Liver (tissue), 9 donors: ENCODE data around the gene SLC12A8. TPM values are rescaled to one million over a fixed set of nuclear protein-coding genes. Genes with fewer than 3 reads are reported as not detected.

Experiments
- DNase-seq: peaks from one replicate; pipeline ENCODE4 v3.0.0-alpha.2; 2017; ENCODE audit warnings: low spot score
- H3K27ac ChIP-seq, 2 donors: one replicate each; pipeline ENCODE4 v1.7.0; 2013; ENCODE audit warnings: inconsistent platforms in 2 of 2, low read length in 2 of 2, control low read depth in 1 of 2, low read depth in 1 of 2, mild to moderate bottlenecking in 1 of 2
- H3K27me3 ChIP-seq, 4 donors: one replicate each; pipeline versions ENCODE4 v1.6.1 to v1.7.0; 2013; ENCODE audit warnings: low read length in 3 of 4, inconsistent platforms in 1 of 4, mild to moderate bottlenecking in 1 of 4, moderate library complexity in 1 of 4; ENCODE audit not compliant: control insufficient read depth in 4 of 4, insufficient read depth in 4 of 4
- H3K36me3 ChIP-seq, 4 donors: one replicate each; pipeline versions ENCODE4 v1.6.1 to v1.7.0; 2013; ENCODE audit warnings: low read length in 3 of 4, mild to moderate bottlenecking in 3 of 4, low read depth in 1 of 4, moderate library complexity in 1 of 4; ENCODE audit not compliant: control insufficient read depth in 4 of 4, insufficient read depth in 3 of 4
- H3K4me1 ChIP-seq, 4 donors: one replicate each; pipeline versions ENCODE4 v1.6.1 to v1.7.0; 2013; ENCODE audit warnings: low read length in 3 of 4, mild to moderate bottlenecking in 3 of 4, moderate library complexity in 1 of 4; ENCODE audit not compliant: control insufficient read depth in 4 of 4, insufficient read depth in 4 of 4
- H3K4me3 ChIP-seq, 3 donors: one replicate each; pipeline versions ENCODE4 v1.6.1 to v1.7.0; 2013; ENCODE audit warnings: low read length in 3 of 3, control low read depth in 1 of 3, low read depth in 1 of 3, mild to moderate bottlenecking in 1 of 3
- H3K9ac ChIP-seq, 2 donors: one replicate each; pipeline ENCODE4 v1.7.0; 2013; ENCODE audit warnings: low read length in 2 of 2, mild to moderate bottlenecking in 2 of 2, moderate library complexity in 2 of 2, control low read depth in 1 of 2, low read depth in 1 of 2
- H3K9me3 ChIP-seq, 4 donors: one replicate each; pipeline versions ENCODE4 v1.6.1 to v1.7.0; 2013; ENCODE audit warnings: low read length in 3 of 4; ENCODE audit not compliant: control insufficient read depth in 4 of 4
- CTCF ChIP-seq: fragments of 150-350 bp; IDR thresholded peaks from 2 replicates; pipeline ENCODE4 v1.5.1; 2017; ENCODE audit warnings: improper control_type of control experiment, low read depth, low read length; ENCODE audit not compliant: missing input control
- EGR1 ChIP-seq, 2 donors: IDR thresholded peaks; 2 replicates each; pipeline ENCODE4 v1.6.1; 2016 to 2018; ENCODE audit warnings: antibody characterized with exemption in 2 of 2, low read depth in 2 of 2
- FOXA1 ChIP-seq: IDR thresholded peaks from 2 replicates; pipeline ENCODE4 v1.6.1; 2016; ENCODE audit warnings: antibody characterized with exemption
- FOXA2 ChIP-seq: IDR thresholded peaks from 2 replicates; pipeline ENCODE4 v1.6.1; 2016; ENCODE audit warnings: antibody characterized with exemption
- HNF4A ChIP-seq, 2 donors: conservative IDR thresholded peaks; 2 replicates each; pipeline ENCODE4 v1.6.1; 2016; ENCODE audit warnings: antibody characterized with exemption in 2 of 2, mild to moderate bottlenecking in 2 of 2
- HNF4G ChIP-seq: IDR thresholded peaks from 2 replicates; pipeline ENCODE4 v1.6.1; 2016; ENCODE audit warnings: antibody characterized with exemption
- JUND ChIP-seq, 2 donors: IDR thresholded peaks; 2 replicates each; pipeline ENCODE4 v1.6.1; 2016; ENCODE audit warnings: antibody characterized with exemption in 2 of 2
- MAX ChIP-seq: IDR thresholded peaks from 2 replicates; pipeline ENCODE4 v1.6.1; 2016; ENCODE audit warnings: antibody characterized with exemption
- NR2F2 ChIP-seq: IDR thresholded peaks from 2 replicates; pipeline ENCODE4 v1.6.1; 2016; ENCODE audit warnings: antibody characterized with exemption
- RAD21 ChIP-seq, 2 donors: IDR thresholded peaks; 2 replicates each; pipeline ENCODE4 v1.6.1; 2016; ENCODE audit warnings: antibody characterized with exemption in 2 of 2, mild to moderate bottlenecking in 2 of 2
- REST ChIP-seq: IDR thresholded peaks from 2 replicates; pipeline ENCODE4 v1.6.1; 2016; ENCODE audit warnings: antibody characterized with exemption, mild to moderate bottlenecking
- RXRA ChIP-seq, 2 donors: IDR thresholded peaks; 2 replicates each; pipeline ENCODE4 v1.6.1; 2017 to 2018; ENCODE audit warnings: antibody characterized with exemption in 2 of 2, mild to moderate bottlenecking in 1 of 2
- SP1 ChIP-seq: IDR thresholded peaks from 2 replicates; pipeline ENCODE4 v1.6.1; 2018; ENCODE audit warnings: antibody characterized with exemption, mild to moderate bottlenecking
- TAF1 ChIP-seq: conservative IDR thresholded peaks from 2 replicates; pipeline ENCODE4 v1.6.1; 2016; ENCODE audit warnings: antibody characterized with exemption, mild to moderate bottlenecking
- YY1 ChIP-seq: IDR thresholded peaks from 2 replicates; pipeline ENCODE4 v1.6.1; 2016; ENCODE audit warnings: antibody characterized with exemption, mild to moderate bottlenecking
- ZBTB33 ChIP-seq: IDR thresholded peaks from 2 replicates; pipeline ENCODE4 v1.6.1; 2016; ENCODE audit warnings: antibody characterized with exemption
- WGBS: extraction: QIAGEN DNeasy Blood & Tissue Kit; methylation state at CpG from one replicate; pipeline ENCODE4 v1.1.7; 2013; 5-methylcytosine and 5-hydroxymethylcytosine counted together
- polyA plus RNA-seq, 2 donors: library from polyadenylated mRNA; stranded (reverse) in 1 of 2; unstranded in 1 of 2; fragments of 200-250 nt in 1 of 2; fragments of >200 nt in 1 of 2; fragmentation: Nextera tagmentation in 1 of 2; extraction: Ambion mirVana in 1 of 2; gene quantifications; one replicate each; pipeline versions ENCODE4 v1.2.1 to v1.2.3, GENCODE V29; 2013 to 2015
- total RNA-seq, 2 donors: library from RNA; depleted of rRNA; stranded (reverse); fragments of >200 nt; gene quantifications; one replicate each; pipeline ENCODE4 v1.2.3, GENCODE V29; 2014
- TF ChIP-seq, protein P1 (sequence below): IDR thresholded peaks from 2 replicates; pipeline ENCODE4 v1.6.1; 2016; ENCODE audit warnings: antibody characterized with exemption
- donor health status: healthy.
- donor health status: healthy.
- donor health status: healthy.
- donor health status: healthy.
- donor health status: healthy.

SLC12A8 gene
- total and polyA plus RNA-seq, 4 donors: 2.7 to 20.3 (median 5.5) TPM

DNA sequence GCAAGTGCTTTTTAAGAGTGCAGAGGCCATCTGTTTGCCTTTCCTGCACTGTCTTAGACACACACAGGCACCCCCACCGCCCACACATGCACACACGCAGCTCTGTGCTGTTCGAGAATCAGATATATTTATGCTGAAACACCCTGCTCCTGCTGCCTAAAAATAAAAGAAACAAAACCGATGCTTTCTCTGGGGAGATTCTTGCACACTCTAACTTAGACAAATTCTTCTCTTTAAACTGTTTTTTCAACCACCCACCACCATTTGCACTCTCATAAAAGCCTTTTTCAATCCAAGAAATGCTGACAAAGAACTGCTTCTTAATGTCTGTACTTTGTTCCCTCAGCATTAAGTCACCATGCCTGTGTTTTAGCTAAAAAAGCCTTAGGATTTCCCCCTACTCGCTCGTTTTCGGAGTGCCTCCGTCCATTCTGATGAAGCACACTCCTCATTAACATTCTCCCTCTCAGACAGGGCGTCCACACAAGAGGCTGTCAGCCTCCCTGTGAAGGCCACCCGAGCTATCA is 26.2 kb downstream of the SLC12A8 start:
- no peak overlapping the region for H3K9ac ChIP-seq
- H3K36me3 ChIP-seq: peaks cover 0 to 3% (median under 1%) of the 10 kb centered on the region in 4 donors

More for the DNA sequence above, 26.2 kb downstream of the SLC12A8 start:
- Histone ChIP-seq H3K27ac (no peak overlapping the region), H3K4me1 (no peaks in the 10 kb centered on the region), H3K9me3 (no peaks in the 10 kb centered on the region), H3K27me3 (no peaks in the 10 kb centered on the region), H3K4me3 (no peak overlapping the region)
- TF ChIP-seq TAF1 (no peak), FOXA1 (no peak), MAX (no peak), HNF4A (conservative IDR thresholded peaks at IDR 0.05) (no peak), YY1 (no peak), RXRA (IDR thresholded peaks at IDR 0.05) (no peak), ZBTB33 (no peak), REST (no peak), HNF4G (no peak), JUND (IDR thresholded peaks at IDR 0.05) (no peak), NR2F2 (no peak), FOXA2 (no peak), CTCF (no peak), RAD21 (IDR thresholded peaks at IDR 0.05) (no peak), SP1 (no peak), EGR1 (IDR thresholded peaks at IDR 0.05; ENCODE audit: low read depth in 2 of 2) (no peak)
- TF ChIP-seq, protein P1, sequence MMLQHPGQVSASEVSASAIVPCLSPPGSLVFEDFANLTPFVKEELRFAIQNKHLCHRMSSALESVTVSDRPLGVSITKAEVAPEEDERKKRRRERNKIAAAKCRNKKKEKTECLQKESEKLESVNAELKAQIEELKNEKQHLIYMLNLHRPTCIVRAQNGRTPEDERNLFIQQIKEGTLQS: no peak
- DNase-seq: no peak
- 79% methylated on average over 10 of the region's 10 CpGs for WGBS
